HG03060 (cell line): ENCODE measurements around the gene KRTAP10-4.
"Not testable (repeated sequence)": the region's sequence is repeated elsewhere in the genome, so short reads cannot be mapped to it uniquely, and the experiment has no call there.

Source experiments
- ATAC-seq: cut with Tn5 transposase; IDR thresholded peaks from one replicate; pipeline ENCODE4 v1.9.1; 2021; ENCODE audit warnings: low read depth, moderate number of reproducible peaks; ENCODE audit not compliant: unreplicated experiment

The KRTAP10-4 gene

DNA sequence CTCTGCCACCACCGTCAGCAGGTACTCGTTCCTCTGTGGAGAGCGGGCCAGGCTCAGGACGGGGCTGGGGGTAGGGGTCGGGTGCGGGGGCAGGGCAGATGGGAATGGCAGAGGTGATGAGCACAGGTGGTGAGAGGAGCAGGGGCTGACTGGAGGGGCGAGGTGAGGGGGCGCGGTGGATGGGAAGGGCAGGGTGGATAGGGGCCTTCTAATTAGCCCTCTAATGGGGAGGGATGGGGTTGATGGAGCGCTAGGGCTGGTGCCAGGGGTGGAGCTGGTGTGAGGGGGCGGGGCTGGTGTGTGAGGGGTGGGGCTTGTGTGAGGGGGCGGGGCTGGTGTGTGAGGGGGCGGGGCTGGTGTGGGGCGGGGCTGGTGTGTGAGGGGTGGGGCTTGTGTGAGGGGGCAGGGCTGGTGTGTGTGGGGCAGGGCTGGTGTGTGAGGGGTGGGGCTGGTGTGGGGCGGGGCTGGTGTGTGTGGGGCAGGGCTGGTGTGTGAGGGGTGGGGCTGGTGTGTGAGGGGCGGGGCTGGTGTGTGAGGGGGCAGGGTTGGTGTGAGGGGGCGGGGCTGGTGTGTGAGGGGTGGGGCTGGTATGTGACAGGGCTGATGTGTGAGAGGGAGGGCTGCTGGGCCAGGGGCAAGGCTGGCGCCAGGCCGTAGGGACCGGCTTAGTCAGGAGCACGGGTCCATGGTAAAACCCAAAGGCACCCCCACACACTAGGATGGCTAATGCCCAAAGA lies 39.5 kb upstream of the KRTAP10-4 start:
- ATAC-seq: no peak

DNA sequence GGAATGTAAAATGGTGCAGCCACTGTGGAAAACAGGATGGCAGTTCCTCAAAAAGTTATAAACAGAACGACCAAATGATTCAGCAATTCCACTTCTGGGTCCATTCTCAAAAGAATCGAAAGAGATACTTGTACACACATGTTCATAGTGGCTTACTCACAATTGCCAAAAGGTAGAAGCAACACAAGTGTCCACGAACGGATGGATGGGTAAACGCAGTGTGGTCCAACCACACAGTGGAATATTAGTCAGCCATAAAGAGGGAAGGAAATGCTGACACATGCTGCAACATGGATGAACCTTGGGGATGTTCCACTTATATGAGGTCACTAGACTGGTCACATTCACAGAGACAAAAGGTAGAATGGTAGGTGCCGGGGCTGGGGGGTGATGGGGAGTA lies 38.8 kb upstream of the KRTAP10-4 start:
- ATAC-seq: no peak

DNA sequence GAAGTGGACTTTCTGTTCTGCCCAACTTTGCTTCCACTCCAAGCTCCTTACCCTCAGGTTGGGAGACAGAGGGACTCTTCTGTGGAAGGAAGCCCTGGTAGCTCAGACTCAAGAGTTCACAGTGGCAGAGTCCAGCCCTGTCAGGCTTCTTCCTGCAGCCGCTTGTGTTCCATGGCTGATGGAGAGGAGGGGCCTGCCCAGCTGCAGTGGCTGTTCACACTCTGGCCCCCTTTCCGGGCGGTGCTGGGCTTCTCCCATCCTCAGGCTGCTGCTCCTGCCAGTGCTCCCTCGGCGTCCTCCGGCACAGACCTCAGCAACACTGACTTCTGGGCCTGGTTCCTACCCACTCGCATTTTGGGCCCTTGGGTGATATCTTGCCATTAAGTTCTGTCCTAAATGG lies 37.6 kb upstream of the KRTAP10-4 start:
- ATAC-seq: no peak

DNA sequence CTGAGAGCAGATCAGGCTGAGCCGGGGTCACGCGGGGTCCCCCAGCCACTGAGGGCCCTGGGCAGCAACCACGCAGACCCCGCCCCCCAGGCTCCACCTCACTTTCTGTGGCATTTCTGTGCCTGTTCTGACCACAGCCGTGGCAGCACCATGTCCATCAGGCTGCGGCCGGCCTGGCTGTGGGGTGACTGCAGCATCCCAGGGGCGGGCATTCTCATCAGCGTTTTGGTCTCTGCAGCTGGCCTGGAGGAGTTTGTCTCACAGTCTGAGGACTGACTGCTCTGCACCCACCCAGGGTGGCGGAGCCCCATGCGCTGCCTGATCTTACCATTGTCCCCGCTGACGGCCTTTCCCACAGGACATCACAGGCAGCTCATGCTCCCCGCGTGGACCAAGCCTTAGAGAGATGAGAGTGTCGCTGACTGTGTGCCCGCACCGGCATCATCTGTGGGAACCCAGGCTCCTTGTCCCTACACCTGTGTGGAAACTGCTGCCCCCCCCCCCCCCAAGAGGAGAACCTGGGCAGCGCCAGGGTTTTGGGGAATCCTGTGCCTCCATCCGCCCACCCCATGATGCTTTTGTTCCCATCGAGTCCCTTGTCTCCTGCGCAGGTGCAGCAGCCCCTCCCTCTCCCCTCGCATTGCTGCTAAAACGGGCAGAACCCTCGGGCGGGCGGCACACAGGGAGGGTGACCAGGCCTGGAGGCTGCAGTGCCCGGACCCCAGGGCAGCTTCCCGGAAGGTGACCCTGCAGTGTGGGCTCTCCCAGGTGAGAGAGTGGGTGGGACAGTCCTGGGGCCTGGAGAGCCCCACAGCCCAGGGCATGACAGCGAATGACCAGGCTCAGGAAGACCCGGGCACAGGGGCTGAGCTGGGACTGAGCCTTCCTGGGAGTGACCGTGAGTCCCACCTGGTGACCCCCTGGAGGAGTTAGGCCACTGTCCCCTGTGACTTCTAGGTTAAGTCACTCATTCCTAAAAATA lies 35.3 kb upstream of the KRTAP10-4 start:
- ATAC-seq: no peak

DNA sequence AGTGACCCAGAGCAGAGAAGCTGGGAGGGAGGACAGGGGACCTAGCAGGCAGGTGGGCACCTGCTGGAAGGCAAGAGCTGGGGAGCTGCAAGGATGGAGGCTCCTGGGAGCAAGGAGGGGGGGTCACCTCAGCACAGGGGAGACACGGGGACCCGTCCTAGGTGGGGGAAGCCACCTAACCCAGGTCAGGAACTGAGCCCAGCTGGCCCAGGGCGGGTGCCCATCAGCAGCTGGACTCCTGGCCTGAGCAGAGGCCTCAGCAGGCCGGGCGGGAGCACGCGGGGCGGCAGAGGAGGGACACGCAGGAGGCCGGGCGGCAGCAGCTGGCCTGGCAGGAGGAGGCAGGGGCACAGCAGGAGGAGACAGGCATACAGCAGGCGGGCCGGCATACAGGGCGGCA lies 34.5 kb upstream of the KRTAP10-4 start:
- no peak for ATAC-seq

DNA sequence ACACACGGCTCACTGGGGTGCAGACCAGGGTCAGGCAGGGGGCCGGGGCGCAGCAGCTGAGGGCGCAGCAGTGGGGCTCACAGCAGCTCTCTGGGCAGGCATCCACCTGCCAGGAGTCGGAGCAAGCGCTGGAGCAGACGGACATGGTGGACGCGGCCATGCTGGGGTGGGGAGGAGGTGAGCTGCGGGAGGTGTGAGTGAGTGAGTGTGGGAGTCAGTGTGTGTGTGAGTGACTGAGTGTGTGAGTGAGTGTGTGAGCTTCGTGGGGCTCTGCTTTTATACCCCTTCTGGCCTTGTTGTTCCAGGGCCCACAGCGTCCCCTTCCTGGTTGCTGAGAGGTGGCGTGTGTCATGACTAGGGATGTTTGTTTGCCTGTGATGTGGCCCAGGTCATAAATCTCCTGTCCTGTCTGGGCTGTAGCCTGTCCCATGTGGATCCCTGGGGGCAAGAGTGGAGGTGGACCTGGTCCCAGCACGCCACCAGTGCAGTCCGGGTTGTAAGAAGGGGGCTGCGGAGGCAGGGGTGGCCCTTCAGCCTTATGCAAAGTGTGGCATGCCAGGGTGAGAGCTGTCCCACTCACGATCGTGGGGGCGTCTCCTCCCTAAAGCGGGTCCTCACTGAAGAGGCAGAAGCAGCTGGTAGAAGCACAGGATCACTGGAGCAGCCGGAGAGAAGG lies 33.4 kb upstream of the KRTAP10-4 start, which contains the start of gene KRTAP10-1:
TSS of gene KRTAP10-1 (minus strand) at position 205 of the 676 bp plus-strand sequence. CDS start at position 160, 45 bp downstream.
- no peak for ATAC-seq

DNA sequence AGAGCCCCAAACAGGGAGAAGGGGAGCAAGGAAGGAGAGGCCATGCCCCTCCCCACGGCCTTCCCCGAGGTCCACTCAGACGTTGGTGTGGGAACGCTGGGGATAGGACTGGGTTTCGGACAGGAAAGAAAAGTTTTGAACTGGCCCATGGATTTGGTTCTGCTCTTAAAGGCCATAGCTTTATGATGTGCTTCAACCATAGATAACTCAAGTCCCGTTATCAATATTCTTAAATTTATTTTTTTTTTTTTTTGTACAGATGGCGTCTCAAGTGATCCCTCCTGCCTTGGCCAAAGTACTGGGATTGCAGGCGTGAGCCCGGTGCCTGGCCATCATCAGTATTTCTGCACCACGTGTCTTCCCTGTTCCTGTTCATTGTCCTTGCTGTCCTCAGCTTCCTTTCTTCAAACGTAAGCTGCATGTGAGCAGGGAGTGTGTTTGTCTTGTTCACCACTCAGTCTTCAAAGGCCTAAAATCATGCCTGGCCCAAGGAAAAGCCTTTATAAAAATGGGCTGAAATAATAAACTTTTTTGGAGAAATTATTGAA lies 32.7 kb upstream of the KRTAP10-4 start:
- no peak for ATAC-seq

DNA sequence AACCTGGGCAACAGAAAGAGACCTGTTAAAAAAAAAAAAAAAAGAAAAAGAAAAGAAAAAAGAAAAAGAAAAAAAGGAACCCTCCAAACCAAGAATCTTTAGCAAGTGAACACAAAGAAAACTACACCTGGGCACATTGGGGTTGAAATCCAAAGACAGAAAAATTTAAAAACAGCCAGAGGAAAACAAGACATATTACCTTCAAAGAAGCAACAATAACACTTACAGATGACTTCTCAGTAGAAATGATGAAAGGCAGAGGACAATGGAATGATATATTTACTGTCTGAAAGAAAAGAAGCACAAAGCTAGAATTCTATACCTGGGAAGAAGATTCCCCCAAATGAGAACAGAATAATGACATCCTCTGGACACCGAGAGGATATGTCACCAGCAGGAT lies 30.8 kb upstream of the KRTAP10-4 start:
- ATAC-seq: no peak

DNA sequence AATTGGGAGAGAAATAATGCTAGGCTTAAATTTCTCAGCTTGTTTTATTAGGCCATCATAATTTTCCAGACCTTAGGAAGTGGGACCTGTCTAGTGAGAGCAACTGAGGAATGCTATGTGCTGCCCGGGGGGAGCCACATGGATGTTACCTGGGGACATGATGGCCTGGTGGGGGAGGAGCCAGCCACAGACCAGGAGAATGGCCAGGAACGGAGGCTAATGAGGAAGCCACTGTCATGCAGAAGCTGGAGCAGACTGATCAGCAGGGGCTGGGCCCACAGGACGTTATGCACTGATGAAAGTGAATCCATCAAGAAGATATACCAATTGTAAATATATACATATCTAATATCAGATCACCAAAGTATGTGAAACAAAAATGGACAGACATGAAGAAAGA lies 29.0 kb upstream of the KRTAP10-4 start:
- ATAC-seq: no peak

DNA sequence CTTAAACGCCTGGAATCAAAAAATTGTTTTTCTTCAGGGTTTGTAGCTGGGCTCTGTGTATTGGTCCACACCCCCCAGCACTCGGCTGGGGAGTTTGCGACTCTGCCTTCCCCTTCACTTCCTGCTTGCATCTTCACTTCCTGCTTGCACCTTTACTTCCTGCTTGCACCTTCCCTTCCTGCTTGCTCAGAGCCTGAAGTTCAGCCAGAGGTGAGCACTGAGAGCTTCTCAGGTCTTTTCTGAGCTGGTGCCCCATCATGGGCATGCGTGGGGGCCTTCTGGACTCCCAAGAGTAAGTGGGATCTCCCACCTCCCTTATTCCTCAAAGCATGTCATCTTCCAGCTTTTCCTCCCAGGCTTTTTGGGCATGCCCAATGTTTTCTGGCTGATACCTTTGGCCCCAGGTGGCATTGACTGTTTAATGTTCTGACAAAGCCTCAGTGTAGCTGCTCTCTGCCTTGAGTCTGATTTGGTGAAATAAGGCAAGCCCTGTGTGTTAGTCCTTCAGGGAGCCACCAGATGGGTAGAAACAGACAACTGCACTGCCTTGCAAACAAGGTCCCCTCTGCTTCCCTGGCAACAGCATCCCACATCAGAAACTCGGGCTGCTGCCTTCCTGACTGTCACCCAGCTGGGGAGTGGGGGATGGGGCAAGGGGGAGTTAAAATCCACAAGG lies 25.7 kb upstream of the KRTAP10-4 start:
- no peak for ATAC-seq

DNA sequence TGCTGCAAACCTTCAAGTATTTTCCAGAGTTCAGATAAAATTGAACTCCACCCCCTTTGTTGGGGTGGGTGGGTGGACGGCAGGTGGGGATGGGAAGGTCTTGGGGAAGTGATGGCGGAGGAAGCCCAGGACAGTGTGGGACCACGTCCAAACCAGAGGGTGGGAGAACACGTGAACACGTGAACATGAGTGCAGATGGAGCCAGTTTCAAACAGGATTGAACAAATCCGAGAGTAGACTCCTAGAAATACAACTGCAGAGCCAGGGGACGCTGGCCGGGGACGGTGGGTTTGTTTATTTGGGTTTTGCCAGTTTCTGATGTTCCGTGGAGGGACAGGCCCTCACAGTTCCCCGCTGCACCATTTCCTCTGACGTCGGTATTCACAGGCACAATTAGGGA lies 25.1 kb upstream of the KRTAP10-4 start:
- no peak for ATAC-seq

DNA sequence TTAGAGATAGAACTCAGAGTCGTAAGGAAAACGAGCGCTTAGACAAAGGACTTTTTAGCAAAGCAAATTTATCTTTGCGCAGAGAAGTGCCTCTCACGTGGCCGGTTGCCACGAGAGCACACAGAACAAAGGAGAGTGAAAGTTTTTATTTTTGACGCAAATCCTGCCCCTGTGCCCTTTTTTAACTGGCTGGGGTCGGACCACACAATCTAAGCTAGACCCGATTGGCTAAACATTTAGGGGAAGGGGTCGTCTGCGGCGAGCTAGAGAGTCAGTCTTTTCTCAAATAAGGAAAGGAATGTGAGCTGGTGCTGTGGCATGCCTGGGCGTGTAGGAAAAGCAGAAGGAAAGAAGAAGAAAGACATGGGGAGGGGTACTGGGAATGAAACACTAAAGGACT lies 24.6 kb upstream of the KRTAP10-4 start:
- ATAC-seq: no peak

DNA sequence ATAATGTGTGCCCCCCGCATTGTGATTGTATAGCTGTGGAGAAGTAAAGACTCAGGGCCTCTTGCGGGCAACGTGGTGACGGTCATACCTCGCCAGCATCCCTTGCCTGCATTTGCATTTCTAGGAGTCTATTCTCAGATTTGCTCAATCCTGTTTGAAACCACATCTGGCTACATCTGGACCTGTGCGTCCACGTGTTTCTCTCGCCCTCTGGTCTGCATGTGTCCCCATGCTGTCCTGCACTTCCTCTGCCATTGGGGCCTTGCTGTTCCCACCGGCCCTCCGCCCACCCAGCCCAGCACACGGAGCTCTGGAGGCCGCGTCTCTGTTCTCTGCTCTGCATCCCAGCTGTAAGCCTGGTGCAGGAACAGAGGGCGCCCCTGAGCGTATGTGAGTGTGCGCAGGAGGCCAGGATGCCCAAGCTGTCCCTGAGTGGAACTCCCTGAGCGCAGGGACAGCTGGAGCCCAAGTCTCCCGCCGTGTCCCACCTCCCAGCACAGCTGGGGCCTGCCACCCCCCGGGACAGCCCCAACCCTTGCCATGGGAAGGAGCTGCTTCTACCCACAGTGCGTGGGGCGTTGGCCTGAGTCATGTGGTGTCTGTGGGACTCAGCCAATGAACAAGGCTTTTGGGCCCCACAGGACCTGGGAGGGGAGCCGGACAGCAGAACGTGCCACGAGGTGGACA lies 23.9 kb upstream of the KRTAP10-4 start:
- ATAC-seq: no peak

DNA sequence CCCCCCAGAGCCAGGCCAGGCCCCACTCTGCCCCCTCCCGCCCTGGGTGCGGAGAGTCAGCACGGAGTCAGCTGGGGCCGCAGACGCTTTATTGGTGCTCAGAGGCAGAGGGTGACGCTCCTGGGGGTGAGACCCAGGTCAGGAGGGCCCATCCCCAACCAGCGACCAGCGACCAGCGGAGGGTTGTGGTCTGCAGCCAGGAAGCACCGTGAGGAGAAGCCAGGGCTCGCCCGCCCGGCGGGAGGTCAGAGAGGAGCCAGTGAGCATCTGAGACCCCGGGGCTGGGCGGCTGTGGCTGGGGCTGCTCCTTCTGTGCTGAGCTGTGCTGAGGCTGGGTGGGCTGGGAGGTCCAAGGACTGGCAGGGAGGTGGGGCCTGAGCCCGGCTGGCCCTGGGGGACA lies 23.2 kb upstream of the KRTAP10-4 start:
- not testable (repeated sequence) for ATAC-seq

DNA sequence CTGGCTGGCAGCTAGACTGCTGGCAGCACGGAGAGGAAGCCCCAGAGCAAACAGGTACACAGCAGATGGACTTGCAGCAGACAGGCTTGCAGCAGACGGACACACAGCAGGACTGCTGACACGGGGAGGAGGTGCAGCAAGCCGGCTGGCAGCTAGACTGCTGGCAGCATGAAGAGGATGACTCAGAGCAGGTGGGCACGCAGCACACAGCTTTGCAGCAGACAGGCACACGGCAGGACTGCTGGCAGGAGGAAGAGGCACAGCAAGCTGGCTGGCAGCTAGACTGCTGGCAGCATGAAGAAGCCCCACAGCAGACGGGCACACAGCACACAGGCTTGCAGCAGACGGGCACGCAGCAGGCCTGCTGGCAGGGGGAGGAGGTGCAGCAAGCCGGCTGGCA lies 22.7 kb upstream of the KRTAP10-4 start:
- no peak for ATAC-seq

DNA sequence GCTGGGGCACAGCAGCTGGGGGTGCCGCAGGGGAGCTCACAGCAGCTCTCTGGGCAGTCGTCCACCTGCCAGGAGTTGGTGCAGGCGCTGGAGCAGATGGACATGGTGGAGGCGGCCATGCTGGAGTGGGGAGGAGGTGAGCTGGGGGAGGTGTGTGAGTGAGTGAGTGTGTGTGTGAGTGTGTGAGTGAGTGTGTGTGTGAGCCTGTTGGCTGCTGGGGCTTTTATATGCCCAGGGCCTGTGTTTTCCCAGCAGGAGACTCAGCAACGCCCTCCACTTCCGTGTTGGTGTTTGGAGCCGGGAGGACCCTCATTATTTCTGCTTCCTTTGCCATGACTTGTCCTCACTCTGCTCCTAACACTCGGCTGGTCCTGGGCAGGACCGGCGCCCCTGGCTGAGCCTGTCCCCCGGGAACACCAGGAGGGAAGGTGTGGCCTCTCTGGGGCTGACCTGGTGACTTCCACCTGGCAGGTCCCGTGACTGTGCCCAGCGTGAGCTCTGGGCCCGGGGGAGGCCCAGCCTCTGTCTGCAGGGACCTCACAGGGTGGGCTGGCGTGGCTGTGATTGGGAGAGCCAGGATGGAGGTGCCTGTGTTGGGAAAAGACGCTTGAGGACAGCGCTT lies 22.1 kb upstream of the KRTAP10-4 start, which contains the start of gene KRTAP10-2:
TSS of gene KRTAP10-2 (minus strand) at position 166 of the 622 bp plus-strand sequence. CDS start at position 119, 47 bp downstream.
- ATAC-seq: no peak

DNA sequence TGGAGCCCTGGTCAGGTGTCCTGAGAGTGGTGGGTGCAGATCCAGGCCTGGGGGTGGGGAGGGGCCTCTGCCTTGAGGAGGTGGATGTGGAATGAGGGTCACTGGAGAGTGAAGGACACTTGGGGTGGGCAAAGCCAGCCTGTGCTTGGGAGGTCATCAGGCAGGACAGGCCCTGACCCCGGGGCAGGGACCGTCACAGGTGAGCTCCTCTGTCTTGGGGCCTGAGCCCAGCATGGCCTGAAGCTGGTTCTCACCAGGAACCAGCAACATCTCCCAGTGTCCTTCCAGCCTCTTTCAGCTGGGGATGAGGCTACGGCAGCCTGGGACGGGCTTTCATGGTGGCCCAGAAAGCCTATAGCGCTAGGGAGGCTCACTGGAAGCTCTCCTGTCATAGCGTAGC lies 21.4 kb upstream of the KRTAP10-4 start:
- ATAC-seq: no peak

DNA sequence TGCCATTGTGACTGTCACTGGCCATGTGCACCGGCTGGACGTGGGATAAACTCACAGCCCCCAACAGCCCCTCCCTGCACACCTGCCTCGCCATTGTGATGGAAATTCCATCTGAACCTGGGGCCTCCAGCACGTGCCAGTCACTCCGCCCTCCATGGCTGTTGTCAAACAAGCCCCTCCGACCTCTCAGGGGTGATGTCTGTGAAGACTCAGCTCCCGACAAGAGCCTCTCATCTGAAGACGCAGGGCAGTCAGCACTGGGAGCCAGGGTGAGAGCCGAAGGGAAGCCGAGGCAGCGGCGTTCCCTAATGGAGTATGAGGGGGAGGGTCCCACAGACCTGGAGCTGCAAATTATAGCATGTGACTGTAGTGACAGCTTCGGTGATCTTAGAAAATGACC lies 20.8 kb upstream of the KRTAP10-4 start:
- ATAC-seq: no peak
